ENCODE results near the gene EAF1.

DNA sequence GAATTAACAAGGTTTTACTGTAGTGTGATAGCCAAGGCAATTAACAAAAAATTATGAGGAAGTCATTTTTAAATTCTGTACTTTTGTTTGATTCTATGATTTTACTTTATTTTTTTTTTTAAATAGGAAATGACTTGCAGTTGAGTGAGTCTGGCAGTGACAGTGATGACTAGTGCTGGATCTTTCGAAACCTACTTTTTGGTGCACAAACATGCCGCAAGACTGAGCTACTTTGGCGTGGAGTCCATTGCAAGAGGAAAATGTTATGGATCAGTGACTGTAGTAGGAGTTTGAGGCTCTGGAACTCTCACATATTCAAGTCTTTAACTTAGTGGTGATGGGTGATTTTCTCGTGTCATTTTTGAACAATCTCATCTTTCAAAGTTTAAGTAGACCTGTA, 11.6 kb downstream of the EAF1 start:
- TF ChIP-seq, protein P1, sequence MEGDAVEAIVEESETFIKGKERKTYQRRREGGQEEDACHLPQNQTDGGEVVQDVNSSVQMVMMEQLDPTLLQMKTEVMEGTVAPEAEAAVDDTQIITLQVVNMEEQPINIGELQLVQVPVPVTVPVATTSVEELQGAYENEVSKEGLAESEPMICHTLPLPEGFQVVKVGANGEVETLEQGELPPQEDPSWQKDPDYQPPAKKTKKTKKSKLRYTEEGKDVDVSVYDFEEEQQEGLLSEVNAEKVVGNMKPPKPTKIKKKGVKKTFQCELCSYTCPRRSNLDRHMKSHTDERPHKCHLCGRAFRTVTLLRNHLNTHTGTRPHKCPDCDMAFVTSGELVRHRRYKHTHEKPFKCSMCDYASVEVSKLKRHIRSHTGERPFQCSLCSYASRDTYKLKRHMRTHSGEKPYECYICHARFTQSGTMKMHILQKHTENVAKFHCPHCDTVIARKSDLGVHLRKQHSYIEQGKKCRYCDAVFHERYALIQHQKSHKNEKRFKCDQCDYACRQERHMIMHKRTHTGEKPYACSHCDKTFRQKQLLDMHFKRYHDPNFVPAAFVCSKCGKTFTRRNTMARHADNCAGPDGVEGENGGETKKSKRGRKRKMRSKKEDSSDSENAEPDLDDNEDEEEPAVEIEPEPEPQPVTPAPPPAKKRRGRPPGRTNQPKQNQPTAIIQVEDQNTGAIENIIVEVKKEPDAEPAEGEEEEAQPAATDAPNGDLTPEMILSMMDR (conservative IDR thresholded peaks at IDR 0.05): no peak
- TF ChIP-seq ZFX (IDR thresholded peaks at IDR 0.05): no peak

Data from C4-2B (cell line).